KG1 (cell line): ENCODE measurements around the gene AMER3.
A peak's percentile ranks its signal among the peaks of the same experiment; 100 is the strongest.

ENCODE experiments used
- DNase-seq: peaks from one replicate; lab custom pipeline; 2025; lab: John Stamatoyannopoulos, UW

Gene AMER3

GRCh38 chr2:130785466-130786055, 30.2 kb downstream of the AMER3 start:
- DNase-seq, result no peak

DNA sequence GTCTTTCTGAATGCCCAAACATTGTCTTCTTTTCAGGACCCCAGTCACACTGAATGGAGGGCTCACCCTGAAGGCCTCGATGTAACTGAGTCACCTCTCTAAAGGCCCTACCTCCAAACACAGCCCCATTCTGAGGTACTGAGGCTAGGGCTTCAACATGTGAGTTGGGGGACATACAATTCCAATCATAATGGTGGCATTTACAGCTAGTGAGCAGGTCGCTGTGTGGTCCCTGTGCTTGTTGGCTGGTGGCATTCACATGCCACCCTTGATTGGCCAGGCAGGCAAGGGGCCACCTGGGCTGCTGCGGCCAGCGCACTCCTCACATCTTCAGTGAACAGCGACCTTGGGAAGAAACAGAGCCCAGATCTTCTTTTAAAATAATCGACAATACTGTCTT, 30.7 kb downstream of the AMER3 start:
- DNase-seq, result no peak

- DNase-seq, result no peak
Measured at GRCh38 chr2:130787841-130788240, 32.5 kb downstream of the AMER3 start.

DNA sequence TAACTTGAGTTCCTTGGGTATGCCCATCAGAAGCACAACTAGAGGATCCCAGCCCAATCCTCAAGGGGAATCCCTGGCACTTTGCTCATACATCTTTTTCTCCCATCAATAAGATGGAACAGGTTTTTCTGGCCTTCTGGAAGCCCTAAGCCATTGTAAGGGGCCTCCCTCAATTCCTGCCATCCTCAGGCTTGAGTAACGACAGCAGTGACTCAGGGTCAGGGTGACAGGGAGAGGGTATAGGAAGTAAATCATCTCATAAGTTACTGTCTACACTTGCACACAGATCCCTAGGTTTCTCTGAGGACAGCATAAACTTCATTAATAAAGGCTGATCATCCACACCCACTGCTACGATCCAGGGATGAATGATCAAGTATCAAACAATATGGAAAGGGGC, 35.0 kb downstream of the AMER3 start:
- DNase-seq, result no peak

DNA sequence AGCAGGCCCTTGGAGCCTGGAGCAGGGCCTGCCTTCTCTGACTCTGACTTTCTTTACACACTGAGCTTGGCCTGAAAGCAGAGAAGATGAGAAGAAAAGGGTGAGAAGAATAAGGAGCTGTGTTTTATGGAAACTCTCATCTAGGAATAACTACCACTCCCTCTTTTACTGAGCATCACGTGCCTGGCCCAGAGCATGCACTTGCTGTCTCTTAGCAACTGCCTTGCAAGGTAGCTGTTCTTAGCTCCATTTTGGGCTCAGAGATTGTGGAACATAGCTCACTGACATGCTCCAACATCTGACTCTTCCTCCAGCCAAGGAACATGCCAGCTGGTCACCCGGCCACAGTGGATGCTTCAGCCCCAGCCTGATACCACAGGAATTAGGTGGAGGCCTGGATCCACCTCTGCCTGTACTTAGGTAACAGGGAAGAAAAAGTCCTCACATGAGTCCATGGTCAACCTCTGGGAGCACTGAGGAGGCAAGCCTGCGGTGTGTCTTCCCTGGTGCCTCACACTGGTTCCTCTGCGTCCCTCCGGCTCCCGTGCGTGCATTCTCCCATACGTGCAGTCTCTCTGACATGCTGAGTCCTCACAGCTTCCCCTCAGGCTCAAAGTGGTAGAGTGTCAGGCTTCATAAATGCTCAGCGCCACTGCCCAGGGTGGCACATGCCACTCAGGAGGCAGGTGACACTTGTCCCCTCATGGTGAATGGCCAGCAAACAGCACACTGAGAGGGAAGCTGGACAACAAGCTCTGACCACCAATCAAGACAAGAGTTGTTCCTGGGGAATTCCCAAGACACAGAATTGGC, 35.7 kb downstream of the AMER3 start:
- DNase-seq, result no peak

DNA sequence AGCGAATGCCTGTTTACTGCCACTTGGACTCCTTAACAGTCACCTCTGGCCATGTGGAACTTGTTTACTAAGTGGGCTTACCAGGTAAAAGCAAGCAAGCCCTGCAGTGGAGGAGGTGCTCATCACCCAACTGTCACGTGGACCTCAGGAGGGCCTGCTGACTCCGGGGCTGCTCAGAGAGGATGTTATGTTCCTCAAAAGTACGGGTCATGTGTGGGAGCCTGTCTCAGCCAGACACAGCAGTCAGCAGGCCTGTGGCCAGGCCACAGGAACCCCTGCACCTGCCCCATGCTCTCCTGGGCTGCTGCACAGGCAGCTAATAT, 36.2 kb downstream of the AMER3 start:
- DNase-seq, result no peak

DNA sequence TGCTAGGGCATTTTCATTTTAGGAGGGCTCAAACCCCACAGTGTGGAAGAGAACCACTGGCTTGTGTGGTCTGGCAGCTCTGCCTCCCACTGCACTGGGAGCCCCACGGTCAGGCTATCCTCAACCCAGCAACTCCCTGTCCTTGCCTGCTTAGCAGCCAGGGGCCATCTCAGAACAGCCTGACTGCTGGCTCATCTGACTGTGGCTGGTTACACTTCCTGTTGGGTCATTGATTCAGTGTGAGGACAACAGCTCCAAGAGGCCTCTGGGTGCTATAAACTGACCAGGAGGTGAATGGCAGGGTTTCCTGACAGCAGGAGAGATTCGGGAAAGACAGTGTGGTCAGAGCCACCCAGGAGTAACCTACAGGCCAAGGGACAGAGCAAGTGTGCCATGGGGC, 40.1 kb downstream of the AMER3 start:
- no peak for DNase-seq

DNA sequence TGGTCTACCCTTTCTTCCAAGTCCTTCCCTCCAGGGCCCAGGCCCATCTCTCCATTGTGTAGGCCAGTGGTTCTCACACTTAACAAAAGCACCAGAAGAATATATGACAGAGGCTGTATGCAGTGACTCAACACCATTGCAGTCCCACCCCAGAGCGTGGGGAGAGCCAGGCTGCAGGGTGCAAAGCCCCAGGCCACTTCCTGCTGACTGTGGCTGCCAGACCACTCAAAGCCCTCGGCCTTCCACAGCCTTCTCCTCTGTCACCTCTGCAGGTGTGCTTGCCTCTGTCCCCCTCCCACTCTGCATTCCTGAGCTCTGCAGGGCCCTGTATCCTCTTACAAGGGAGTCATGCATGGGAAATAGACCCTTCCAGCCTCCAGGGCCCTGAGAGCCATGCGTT, 41.0 kb downstream of the AMER3 start:
- no peak for DNase-seq

GRCh38 chr2:130797493-130798435, 42.4 kb downstream of the AMER3 start:
- DNase-seq, result peak; percentile 79

DNA sequence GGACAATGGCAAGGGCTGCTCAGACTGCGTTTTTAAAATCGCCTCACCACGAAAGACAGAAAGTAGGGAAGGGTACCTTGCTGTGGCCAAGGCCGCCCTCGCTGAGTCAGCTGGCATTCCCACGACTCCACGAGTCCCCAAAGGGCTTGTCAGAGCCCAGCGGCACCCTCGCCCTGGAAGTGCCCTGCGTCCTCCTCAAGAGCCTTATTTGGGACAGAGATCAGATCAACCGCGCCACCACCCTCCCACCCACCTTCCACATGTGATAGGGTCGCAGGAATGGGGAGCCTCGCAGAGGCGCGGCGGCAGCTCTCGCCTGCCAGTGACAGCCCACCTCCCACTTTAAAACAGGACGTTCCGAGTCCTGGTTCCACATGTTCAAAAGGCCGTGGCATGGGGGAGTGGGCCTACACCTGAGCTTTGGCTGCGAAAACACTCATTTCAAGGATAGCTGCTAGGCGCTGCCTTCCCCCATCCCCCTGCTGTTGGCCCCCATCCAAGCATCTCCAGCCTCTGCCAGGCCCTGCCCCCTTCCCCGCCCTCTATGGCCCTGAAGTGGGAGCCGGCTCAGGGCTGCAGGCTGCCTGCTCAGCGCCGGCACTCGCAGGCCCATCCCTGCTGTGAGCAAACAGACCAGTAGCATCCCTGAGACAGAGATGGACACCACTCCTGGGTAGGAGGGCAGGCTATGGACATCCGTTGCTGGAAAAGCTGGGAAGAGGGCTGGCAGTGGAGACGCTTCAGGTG, 43.3 kb downstream of the AMER3 start:
- DNase-seq, result no peak

DNA sequence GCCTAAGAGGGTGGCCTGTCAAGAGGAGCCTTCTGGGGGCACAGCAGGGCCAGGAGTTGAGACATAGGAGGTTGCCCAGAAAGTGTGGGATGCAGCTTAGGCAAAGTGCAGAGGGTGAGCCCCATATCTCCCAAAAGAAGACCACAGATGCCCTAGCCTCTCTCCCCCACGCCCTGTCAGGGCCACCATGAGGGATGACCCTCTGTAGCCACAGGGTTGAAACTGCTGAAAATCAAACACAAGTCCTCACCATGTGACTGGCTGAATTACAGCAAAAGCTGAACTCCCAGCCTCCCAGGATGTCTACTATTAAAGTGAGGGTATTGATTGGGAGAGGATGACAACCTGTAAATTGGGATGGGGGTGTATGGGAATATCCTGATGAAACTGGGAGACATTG, 44.0 kb downstream of the AMER3 start:
- DNase-seq, result no peak

DNA sequence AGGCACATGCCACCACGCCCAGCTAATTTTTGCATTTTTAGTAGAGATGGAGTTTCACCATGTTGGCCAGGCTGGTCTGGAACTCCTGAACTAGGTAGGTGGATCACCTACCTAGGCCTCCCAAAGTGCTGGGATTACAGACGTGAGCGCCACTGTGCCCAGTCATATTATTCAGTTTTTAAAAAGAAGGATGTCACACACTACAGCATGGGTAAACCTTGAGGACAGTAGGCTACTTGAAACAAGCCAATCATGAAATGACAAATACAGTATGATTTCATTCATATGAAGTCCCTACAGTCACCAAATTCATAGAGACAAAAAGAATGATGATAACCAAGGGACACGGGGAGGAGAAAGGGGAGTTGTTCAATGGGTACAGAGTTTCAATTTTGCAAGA, 50.3 kb downstream of the AMER3 start:
- no peak for DNase-seq

GRCh38 chr2:130806370-130806769, 51.0 kb downstream of the AMER3 start:
- DNase-seq, result no peak

DNA sequence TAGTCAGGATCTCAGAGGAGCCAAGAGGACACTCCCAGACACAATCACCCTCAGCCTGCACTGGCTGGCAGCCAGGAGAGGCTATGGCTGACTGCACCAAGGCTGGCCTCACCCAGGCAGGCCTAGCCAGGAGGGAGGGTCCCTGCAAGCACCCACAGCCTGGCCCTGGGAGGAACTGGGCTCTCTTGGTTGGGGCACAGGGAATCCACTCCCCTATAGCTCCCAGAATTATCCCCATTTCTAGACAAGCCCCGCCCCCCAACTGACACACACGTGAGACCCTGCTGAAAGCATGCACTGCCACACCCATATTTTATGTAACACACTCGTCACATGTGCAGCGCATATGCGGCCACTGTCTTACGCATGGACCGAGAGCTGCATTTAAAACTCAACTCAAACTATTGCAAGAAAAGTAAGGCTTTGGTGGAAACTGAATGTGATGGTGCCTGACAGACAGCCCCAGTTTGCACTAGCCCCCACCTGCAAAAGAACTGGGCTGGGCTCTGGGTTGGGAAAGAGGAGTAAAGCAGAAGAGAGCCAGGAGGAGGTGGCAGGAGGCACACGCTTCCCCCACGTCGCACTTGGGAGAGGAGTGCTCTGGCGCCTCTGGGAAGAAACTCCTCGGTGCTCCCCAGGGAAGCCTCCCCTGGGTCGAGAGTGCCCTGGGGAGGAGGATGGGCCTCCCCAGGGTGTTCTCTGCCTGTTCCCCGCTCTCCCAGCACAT, 52.5 kb downstream of the AMER3 start:
- no peak for DNase-seq

DNA sequence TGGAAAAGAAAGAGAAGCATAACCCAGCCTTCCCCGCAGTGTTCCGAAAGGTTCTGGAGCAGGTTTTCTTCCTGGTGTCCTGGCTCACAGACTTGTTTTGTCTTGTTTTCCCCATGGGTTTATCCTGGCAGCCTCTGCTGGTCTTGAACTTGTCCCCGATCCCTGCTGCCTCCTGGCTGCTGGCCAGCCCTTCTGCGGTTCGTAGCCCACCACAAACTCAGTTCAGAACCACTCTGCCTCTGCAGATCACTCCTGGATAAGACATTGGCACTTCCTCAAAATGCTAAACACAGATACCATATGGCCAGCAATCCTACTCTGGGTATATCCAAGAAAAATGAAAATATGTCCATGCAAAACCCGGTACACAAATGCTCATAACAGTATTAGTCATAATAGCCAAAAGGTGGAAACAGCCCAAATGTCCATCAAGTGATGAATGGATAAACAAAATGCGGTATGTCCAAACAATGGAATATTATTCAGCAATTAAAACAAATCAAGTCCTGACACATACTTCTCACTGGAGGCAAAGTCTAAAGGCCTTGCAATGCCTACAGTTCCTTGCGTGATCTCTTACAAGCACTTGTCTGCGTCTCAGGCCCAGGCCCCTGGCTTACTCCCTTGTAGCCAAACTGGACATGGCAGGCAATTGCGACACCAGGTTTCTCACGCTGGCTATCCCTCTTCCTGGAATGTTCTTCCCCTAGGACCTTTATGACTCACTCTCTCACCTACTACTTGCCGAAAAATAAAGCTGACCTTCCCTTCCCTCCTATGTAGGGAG, 53.3 kb downstream of the AMER3 start:
- peak; percentile 24 for DNase-seq

- no peak for DNase-seq
Measured at GRCh38 chr2:130810490-130810889, 55.1 kb downstream of the AMER3 start.

DNA sequence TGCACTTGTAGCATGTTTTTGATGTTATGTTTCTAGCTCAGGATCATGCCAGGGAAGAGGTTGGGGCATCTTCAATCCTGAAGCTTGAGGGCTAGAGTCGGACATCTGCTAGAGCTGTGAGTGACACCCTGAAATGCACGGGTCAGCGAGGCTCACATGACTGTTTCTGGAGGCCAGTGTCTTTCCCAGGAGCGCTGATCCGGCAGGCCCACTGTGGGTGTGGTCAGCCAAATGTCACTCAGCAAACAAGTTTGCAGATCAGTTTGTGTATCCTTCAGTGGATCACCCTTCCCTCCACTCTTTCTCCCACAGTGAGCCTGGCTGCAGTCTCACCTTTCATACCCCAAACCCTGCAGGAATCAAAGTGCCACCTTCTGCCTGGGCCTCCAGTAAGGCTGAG, 58.4 kb downstream of the AMER3 start:
- no peak for DNase-seq

- DNase-seq, result no peak
Measured at GRCh38 chr2:130814931-130815680, 59.8 kb downstream of the AMER3 start.
